Tibial nerve (tissue), 3 donors: Measurements from ENCODE around the gene OMP.

ENCODE experiments used
- POLR2A ChIP-seq, 2 donors: fragments of 450-650 bp; IDR thresholded peaks; one replicate each; pipeline ENCODE4 v1.6.1; 2017; ENCODE audit warnings: antibody characterized with exemption in 2 of 2, mild to moderate bottlenecking in 2 of 2, moderate library complexity in 2 of 2
- TF ChIP-seq, protein P1 (sequence below), 5 experiments: fragments of 200-600 bp in 3 of 5; fragments of 450-650 bp in 2 of 5; sonication (generic) in 3 of 5; IDR thresholded peaks; one replicate each; pipeline ENCODE4 v1.5.1; 2016 to 2019; ENCODE audit warnings: antibody characterized with exemption in 5 of 5, mild to moderate bottlenecking in 3 of 5, moderate library complexity in 2 of 5

DNA sequence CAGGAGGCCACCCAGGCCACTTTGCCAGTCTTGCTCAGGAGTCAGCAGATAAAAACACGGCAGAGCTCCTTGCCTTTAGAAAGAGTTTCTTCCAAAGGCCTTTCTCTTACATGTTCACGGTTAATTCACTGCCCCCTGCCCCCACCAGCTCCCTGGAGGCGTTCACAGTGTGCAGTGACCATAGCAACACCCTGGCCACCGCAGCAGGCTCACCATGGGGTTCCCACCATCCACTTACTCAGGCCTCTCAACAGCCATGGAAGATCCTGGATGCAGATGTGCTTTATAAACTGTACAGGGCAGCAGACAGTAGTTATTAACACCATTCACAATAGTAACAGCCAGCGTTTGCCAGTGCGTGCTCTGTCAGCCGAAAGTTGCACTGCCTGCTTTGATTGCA lies 14.9 kb downstream of the OMP start:
- TF ChIP-seq, protein P1, sequence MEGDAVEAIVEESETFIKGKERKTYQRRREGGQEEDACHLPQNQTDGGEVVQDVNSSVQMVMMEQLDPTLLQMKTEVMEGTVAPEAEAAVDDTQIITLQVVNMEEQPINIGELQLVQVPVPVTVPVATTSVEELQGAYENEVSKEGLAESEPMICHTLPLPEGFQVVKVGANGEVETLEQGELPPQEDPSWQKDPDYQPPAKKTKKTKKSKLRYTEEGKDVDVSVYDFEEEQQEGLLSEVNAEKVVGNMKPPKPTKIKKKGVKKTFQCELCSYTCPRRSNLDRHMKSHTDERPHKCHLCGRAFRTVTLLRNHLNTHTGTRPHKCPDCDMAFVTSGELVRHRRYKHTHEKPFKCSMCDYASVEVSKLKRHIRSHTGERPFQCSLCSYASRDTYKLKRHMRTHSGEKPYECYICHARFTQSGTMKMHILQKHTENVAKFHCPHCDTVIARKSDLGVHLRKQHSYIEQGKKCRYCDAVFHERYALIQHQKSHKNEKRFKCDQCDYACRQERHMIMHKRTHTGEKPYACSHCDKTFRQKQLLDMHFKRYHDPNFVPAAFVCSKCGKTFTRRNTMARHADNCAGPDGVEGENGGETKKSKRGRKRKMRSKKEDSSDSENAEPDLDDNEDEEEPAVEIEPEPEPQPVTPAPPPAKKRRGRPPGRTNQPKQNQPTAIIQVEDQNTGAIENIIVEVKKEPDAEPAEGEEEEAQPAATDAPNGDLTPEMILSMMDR (IDR thresholded peaks at IDR 0.05) = no peak
- TF ChIP-seq POLR2A (IDR thresholded peaks at IDR 0.05) = no peak
